DMS114 treated with DMSO at 0.1 percent for 48 hours (cell line): ENCODE data around the gene DDX1.
"Not testable (repeated sequence)": the region's sequence is repeated elsewhere in the genome, so short reads cannot be mapped to it uniquely, and the experiment has no call there.

Source experiments
- DNase-seq: peaks from one replicate; lab custom pipeline; 2025; ENCODE audit not compliant: unreplicated experiment; lab: John Stamatoyannopoulos, UW

The DDX1 gene

DNA sequence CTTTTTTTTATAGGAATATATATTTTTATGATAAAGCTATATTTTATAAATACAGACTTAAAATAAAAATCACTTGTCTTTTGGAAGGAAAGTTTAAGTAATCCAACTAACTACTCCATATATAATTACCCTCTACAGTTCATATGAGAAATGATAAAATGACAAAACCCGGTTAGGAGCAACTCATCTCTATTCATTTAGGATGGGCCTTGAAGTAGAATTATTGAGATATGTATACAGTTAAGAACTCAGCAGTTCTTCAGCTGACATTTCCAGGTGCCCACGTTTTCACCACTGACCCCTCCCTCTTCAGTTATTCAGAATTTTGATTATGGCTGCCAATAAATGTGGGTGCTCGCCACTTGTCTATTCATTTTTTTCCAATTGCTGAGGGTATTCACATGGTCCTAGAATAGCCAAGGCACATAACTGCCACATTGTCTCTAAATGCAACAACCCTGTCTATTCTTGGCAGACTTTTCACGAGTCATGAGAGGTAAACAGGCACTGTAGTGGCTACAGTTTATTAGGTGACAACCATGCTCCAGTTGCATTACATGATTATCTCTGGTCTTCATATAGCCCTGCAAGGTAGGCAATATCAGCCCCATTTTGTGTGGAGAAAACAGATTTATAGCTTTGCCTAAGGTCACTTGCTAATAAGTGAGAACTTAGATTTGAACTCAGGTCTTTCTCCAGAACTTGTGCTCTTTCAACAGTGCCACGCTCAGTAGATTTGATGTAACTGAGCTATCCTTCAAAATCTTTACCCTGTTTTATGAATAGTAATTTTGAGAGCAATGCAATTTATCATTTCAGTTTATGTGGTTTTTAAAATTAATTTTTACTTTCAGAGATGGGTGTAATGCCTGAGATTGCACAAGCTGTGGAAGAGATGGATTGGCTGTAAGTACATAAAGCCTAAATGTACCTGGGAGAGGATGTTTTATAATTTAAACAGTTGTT is 2.9 kb downstream of the DDX1 start:
- no peak for DNase-seq

DNA sequence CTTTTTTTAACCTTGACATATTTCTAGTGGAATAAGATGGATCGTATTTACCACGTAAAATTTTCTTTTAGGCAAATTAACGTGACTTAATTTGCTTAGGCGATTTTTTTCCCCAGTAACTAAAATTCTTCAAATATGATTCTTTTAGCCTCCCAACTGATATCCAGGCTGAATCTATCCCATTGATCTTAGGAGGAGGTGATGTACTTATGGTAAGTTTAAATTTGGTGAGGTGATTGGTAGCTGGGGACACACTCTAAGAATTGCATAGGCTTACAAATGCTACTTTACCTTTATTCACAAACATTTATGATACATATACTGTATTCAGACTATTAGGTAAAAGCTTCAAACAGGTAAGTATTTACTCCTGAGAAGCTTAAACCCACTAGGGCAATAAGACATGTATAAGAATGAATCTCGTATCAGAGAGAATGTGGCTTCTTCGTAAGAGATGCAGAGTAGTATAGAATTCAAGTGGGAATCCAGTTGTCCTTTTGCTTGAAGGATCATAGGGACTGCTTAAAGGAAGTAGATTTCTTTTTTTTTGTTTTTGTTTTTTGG is 3.8 kb downstream of the DDX1 start:
- no peak for DNase-seq

DNA sequence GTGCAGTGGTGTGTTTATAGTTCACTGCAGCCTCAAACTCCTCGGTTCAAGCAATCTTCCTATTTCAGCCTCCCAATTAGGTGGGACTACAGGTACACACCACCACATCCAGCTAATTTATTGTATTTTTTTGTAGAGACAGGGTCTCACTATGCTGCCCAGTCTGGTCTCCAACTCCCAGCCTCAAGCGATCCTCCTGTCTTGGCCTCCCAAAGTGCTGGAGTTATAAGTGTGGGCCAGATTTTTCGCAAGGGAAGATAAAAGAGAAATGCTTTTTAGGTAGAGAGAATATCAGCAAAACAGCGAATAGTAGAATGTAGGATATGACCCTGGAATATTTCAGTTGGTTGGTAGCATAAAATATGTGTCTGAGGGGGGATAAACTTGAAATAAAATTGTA is 4.3 kb downstream of the DDX1 start:
- no peak for DNase-seq

DNA sequence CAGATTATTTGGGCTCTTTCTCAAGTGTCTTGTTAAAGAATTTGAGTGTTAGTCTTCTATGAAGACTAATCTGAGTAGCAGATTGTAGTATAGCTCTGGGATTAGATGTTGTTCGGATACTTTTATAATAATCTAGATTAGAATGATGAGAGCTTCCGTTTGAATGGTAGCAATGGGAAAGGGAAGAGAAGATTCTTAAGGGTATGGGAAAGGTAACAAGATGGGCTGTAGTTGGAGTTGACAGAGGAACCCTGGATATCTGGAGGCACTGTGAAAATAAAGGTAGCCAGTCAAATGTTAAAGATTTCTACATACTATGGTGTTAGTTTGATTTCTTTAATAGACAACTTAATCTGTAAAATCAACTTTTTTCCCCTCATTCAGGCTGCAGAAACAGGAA is 4.7 kb downstream of the DDX1 start:
- no peak for DNase-seq

DNA sequence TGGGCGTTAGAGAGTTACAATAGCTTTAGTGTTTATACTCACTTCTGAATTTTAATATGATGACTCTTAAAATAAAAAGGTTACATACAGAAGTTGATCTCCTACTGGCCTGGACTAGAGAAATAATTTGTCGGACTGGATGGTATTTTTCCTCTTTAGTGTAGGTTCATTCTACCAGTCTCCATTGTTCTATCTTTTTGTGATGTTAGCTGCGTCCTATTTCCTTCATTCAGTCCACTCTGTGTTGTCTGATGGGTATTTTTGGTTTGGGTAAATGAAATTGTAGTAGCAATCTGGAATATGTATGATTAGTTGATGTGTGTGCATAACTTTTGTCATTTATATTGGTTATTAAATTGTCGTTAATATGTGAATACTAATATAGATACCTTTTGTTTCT is 5.3 kb downstream of the DDX1 start:
- no peak for DNase-seq

DNA sequence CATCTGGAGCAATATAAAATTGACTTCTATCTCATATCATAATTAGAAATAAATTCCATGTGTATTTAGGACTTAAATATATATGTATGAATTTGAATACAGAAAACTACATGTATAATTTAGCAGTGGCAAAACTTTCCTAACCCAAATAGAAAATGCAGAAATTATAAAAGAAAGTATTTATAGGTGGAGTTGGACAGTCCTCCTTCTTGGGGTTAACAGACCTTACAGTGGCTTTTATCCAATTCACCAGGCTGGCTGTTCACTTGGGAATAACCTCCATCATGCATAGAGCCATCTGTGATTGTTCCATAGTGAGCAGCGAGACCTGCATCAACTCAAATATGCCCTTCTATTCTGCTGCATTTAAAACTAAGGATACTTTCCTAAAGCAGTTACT is 8.3 kb downstream of the DDX1 start:
- DNase-seq, result no peak

DNA sequence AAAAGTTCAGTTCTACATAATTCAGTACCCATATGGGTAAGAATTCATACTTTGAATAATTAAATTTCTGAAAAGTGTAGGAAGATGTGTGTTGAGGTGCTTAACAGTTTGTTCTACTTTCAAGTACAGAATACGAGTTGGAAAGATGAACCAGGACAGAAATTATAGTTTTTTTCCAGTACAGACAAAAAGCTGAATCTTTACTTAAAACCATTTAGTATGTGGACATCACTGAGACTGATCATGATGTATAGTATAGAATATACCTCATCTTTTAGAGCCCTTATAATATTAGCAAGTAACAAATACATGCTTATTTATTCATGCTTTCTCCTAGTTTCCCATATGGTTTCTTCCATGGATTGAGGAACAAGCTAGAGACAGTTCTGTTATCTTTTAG is 10.0 kb downstream of the DDX1 start:
- no peak for DNase-seq

DNA sequence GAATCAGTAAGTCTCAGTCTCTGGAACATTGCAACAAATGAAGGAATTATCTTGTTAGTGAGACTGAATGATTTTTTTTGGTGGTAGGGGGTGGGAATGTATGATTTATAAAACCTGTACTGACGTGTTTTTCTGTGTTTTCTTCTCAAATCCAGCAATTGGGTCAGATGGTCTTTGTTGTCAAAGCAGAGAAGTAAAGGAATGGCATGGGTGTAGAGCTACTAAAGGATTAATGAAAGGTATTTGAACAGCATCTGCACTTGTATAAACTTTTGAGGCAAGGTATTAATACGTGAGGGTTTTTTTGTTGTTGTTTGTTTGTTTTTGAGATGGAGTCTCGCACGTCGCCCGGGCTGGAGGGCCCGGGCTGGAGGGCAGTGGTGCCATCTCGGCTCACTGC is 10.7 kb downstream of the DDX1 start:
- DNase-seq, result no peak

DNA sequence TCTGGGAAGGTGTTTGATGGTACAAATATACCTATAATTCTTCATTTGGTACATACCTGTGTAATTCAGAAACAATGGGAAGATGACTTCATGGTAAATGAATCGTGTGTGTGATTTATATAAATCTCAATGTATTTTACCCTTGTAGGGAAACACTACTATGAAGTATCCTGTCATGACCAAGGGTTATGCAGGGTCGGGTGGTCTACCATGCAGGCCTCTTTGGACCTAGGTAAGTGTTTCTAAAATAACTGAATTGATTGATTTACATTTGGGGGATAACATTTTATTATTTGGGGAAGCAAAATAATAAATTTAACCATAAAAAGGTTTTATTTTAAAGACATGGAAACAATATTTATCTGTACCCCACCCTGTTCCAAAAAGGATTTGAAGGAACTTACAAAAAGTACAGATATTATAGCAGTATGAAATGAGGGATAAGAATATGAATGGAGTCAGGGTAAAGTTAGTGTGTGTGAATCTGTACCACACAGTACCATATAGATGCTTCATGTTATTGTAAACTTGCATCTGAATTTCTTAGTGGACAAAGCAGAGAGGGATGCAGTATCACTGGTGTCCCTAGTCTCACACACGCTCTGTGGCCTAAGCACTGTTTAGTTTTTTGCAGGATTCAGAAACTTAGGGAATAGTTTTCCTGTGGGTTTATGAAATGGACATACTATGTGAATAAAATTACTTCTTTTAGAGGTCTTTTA is 11.5 kb downstream of the DDX1 start:
- DNase-seq, result no peak

DNA sequence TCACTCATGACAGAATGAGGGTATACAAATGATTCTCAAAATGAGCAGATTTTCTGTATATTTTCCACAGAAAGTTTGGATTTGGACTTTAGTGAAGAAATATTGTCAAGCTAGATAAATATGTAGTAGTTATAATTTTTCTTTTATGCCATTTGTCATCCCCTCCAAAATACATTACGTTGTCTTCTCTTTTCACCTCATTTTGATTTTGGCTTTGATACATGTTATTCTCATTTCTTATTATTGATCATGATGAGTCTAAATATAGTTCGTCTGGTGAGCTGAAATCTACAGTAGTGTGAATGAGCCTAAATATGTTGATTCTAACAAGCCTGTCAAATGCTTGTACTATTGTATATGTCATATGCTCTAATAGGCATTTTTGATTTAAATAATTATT is 12.3 kb downstream of the DDX1 start:
- DNase-seq, result no peak

DNA sequence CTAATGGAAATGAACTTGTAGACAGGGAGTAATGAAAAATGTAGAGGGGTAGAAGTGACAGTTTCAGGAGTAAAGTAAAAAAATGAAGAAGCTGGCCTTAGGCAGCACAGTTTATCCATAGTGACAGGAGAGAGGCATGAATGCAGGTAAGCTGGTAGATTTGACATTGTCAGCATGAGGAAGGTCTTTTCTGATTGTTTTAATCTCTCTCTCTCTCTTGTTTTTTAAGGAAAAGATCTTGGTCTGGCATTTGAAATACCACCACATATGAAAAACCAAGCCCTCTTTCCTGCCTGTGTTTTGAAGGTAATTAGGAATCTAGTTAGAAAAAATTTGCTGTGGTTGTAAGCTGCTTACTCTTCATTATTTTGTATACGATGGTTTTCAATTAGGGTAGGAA is 14.1 kb downstream of the DDX1 start:
- no peak for DNase-seq

DNA sequence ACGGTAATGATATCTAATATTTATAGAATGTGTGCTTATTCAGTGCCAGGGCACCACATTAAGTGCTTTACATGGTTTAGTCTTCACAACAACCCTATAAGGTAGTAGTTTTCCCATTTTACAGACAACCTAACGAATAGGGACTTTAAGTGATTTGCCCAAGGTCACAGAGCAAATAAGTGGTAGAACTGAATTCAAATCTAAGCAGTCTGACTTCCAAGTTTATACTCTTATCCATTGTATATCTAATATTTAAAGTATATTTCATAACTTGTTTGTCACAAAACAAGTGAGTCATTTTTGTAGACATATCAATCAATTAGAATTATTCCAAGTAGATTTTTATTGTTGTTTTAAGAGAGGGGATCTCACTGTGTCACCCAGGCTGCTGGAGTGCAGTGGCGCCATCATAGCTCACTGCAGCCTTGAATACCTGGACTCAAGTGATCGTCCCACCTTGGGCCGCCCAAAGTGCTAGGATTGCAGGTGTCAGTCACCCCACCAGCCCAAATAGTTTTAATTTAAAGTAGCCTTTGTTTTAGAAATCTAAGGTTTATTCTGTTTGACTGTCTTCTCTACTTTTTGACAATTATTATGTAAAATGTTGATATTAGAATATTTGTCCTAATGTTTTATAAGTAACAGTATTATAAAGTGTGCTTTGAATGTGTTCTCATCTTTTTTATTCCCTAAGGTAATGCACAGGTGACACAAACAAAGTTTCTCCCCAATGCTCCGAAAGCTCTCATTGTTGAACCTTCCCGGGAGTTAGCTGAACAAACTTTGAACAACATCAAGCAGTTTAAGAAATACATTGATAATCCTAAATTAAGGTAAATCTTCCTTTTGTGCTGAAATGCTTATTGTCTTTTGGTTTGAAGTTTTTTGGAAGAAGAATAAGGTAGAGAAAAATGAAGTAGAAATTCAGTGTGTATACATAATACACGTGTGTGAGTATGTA is 15.1 kb downstream of the DDX1 start:
- no peak for DNase-seq

DNA sequence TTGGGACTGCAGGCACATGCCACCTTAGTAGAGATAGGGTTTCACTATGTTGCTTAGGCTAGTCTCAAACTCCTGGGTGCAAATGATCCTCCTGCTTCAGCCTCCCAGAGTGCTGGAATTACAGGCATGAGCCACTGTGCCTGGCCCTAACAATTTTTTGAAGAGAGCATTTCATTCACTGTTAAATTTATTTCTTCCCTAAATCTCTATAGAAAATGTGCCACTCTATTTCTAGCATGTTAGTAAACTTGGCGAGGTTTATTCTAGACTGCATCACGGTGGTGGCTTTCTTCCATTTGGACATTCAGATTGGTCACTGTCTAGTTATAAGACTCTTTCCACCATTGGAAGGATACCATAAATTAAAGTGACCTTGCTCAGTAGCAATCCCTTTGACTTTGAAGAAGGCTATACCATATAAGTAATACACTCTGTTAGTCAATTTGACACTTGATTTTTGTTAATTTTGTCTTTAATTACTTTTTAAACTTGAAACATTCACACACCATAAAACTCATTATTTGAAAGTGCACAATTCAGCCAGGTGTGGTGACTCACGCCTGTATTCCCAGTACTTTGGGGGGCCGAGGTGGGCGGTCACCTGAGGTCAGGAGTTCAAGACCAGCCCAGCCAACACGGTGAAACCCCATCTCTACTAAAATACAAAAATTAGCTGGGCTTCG is 16.2 kb downstream of the DDX1 start:
- DNase-seq, result no peak

DNA sequence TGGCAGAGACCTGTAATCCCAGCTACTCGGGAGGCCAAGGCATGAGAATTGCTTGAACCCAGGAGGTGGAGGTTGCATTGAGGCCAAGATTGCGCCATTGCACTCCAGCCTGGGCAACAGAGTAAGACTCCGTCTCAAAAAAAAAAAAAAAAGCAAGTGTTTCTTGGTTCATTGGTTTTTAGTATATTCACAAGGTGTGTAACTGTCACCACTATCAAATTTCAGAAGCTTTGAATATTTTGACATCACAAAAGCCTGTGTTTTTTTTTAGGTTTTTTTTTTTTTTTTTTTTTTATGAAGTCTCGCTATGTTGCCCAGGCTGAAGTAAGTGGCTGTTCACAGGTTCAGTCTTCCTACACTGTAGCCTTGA is 16.7 kb downstream of the DDX1 start:
- no peak for DNase-seq

DNA sequence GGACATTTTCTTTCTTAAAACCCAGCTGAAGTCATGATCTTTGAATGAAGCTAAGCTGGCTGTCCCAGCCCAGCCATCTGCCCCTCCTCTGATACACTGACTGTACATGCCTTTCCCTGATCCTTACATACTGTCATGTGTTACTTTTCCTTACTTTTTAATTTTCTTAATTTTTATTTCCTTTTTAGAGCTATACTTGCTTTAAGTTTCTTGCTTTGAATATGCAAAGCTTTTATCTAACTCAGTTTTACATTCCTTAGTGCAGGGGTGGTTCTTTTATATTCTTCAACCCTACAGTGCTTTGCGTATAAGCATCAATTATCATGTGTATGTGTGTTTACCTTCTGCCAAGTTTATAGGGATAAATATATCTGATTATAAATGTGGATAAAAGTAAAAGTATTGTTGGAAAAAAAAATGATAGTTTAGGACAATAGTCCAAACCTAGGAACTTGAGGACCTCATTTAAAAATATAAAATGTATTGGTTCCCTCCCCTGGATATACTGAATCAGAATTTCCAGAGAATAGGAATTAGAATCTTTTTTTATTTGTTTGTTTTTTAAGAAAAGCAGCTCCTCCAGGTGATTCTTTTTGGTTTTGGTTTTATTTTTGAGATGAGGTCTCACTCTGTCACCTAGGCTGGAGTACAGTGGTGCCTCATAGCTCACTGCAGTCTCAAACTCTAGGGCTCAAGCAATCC is 17.8 kb downstream of the DDX1 start:
- DNase-seq, result no peak

DNA sequence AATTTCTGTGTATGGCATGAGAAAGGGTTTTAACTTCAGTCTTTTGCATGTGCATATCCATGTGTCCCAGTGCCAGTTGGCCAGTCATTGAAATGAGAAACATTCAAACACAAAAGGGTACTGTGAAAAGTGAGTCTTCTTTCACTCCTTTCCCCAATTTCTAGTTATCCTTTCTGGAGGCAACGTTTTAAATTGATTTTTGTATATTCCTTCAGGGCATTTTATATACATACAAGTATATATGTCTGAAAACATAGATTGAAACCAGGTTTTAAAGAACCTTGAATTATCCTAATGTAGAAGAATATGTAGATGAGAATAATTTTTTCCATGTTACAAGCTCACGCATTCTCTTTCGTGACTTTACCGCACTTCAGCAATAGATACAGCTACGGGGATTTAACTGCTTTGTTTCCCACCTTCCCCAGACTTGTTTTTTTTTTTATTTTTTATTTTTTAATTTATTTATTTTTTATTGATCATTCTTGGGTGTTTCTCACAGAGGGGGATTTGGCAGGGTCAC is 18.8 kb downstream of the DDX1 start:
- DNase-seq, result no peak

DNA sequence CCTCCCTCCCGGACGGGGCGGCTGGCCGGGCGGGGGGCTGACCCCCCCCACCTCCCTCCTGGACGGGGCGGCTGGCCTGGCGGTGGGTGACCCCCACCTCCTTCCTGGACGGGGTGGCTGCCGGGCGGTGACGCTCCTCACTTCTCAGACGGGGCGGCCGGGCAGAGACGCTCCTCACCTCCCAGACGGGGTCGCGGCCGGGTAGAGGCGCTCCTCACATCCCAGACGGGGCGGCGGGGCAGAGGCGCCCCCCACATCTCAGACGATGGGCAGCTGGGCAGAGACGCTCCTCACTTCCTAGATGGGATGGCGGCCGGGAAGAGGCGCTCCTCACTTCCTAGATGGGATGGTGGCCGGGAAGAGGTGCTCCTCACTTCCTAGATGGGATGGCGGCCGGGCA is 20.4 kb downstream of the DDX1 start:
- not testable (repeated sequence) for DNase-seq

DNA sequence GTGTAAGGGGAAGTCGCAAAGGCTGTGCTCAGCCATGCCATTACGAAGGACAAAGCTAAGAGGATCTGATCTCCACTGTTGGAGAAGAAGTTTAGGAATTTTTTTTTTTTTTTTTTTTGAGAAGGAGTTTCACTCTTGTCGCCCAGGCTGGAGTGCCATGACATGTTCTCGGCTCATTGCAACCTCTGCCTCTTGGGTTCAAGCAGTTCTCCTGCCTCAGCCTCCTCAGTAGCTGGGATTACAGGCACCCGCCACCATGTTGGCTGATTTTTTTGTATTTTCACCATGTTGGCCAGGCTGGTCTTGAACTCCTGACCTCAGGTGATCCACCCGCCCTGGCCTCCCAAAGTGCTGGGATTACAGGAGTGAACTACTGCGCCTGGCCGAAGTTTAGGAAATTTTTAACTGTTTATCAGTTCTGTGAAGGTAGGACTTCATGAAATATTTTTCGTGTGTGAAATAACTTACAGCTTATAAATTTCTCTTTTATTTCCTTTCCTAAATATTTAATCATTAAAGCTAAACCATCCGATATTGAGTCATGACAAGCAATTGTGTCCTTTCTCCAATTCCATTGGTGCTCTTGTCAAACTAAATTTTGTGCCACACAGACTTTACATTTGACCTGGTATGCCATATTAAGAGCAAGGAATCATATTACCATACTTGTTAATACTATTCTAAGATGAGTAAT is 22.2 kb downstream of the DDX1 start:
- DNase-seq, result no peak
